Measurements from ENCODE around the gene IL18.

DNA sequence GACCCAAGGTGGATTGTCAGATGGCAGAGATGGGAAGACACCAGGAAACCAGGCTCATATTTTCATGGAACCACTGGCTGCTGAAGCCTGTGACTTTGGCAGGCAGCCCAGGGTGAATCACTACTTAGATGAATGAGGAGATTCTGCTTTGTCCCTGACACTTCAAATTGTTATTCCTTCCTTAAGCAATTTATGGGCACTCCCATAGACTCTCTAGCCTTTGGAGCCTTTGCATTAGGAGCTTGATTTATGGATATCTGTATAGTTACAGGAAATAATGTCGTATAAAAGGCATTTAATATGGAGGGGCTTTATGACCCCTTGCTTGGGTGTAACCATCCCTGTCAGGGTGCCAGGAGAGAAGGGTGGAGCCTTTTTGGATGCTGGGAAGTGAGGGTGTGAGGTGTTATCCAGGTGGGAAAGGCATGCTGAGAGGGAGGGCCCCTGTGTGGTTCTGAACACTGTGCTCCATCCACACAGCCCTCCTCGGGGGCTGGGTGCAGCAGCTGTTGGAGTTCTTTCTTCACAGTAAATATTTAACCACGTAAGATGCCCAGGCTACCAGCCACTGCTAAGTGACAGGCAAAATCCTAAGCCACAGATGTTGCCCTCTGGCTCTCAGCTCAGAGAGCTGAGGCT is 35.3 kb downstream of the IL18 start:
- TF ChIP-seq, protein P1, sequence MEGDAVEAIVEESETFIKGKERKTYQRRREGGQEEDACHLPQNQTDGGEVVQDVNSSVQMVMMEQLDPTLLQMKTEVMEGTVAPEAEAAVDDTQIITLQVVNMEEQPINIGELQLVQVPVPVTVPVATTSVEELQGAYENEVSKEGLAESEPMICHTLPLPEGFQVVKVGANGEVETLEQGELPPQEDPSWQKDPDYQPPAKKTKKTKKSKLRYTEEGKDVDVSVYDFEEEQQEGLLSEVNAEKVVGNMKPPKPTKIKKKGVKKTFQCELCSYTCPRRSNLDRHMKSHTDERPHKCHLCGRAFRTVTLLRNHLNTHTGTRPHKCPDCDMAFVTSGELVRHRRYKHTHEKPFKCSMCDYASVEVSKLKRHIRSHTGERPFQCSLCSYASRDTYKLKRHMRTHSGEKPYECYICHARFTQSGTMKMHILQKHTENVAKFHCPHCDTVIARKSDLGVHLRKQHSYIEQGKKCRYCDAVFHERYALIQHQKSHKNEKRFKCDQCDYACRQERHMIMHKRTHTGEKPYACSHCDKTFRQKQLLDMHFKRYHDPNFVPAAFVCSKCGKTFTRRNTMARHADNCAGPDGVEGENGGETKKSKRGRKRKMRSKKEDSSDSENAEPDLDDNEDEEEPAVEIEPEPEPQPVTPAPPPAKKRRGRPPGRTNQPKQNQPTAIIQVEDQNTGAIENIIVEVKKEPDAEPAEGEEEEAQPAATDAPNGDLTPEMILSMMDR (conservative IDR thresholded peaks at IDR 0.05; ENCODE audit: low read depth in 2 of 2) = no peak
- TF ChIP-seq, protein P2, sequence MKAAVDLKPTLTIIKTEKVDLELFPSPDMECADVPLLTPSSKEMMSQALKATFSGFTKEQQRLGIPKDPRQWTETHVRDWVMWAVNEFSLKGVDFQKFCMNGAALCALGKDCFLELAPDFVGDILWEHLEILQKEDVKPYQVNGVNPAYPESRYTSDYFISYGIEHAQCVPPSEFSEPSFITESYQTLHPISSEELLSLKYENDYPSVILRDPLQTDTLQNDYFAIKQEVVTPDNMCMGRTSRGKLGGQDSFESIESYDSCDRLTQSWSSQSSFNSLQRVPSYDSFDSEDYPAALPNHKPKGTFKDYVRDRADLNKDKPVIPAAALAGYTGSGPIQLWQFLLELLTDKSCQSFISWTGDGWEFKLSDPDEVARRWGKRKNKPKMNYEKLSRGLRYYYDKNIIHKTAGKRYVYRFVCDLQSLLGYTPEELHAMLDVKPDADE (IDR thresholded peaks at IDR 0.05) = no peak
- no peak for TF ChIP-seq ZNF331 (CRISPR knock-in tag; IDR thresholded peaks at IDR 0.05; ENCODE audit: low read depth)
- no peak for TF ChIP-seq EZH2 (IDR thresholded peaks at IDR 0.05; ENCODE audit: low read depth, unreplicated experiment)
- no peak for TF ChIP-seq POLR2AphosphoS5 (IDR thresholded peaks at IDR 0.05; ENCODE audit: low read depth)
- TF ChIP-seq NANOG (IDR thresholded peaks at IDR 0.05; ENCODE audit: borderline replicate concordance) = no peak

Measured in GM23338 (cell line).